Measurements from ENCODE around the gene ANAPC2.

Gene ANAPC2

GRCh38 chr9:137214620-137215019, 26.3 kb upstream of the ANAPC2 start:
- no peak for DNase-seq

DNA sequence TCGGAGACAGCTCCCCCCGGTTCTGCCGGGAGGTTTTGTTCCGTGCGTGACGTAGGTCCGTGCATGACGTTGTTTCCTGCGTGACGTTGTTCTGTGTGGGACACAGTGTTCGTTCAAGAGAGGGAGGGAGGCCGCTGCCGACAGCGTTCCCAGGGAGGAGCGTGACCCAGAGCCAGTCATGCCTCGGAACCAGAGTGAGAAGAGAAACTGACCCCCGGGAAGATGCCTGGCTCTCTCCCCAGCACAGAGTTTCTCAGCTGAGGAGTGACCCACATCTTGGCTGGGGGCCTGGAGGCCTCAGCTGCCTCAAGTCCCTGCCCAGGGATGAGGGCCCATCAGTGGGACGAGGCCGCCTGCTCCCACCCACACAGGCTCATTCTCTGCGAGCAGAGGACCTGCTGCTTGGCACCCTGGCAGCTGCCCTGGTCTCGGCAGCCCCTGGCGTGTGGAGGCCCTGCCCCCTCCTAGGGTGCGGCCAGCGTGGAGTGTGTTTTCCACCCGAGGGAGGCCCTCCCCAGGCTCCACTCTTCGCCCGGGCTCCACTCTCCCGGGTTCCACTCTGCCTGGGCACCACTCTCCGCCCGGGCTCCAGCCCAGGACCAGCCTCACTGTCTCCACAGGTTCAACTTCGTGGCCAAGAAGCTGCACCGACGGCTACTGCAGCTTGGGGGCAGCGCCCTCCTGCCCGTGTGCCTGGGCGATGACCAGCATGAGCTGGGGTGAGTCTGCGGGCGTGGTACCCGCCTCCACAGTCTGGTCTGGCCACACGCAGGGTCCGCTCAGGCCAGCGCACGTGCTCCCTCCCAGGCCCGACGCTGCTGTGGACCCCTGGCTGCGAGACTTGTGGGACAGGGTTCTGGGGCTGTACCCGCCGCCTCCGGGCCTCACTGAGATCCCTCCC, 25.1 kb upstream of the ANAPC2 start:
- DNase-seq, result no peak

DNA sequence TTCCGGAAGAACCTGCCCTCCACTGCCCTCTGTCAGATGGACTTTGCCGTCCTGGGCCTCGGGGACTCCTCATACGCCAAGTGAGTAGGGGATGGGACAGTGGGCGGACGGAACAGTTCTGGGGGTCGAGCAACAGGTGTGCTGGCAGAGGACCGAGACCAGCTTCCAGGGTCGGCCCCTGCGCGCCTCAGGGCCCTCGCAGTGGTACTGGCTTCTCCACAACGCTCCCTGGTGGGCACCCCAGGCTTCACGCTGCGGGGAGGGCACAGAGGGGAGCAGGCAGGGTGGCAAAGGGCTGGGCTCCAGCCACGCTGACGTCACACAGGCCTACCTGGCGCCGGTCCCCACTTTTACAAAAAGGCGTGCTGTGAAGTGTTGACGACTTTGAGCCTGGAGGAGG, 24.2 kb upstream of the ANAPC2 start:
- DNase-seq, result no peak

GRCh38 chr9:137211532-137211931, 23.2 kb upstream of the ANAPC2 start:
- DNase-seq, result no peak

GRCh38 chr9:137206602-137207001, 18.2 kb upstream of the ANAPC2 start:
- no peak for DNase-seq

DNA sequence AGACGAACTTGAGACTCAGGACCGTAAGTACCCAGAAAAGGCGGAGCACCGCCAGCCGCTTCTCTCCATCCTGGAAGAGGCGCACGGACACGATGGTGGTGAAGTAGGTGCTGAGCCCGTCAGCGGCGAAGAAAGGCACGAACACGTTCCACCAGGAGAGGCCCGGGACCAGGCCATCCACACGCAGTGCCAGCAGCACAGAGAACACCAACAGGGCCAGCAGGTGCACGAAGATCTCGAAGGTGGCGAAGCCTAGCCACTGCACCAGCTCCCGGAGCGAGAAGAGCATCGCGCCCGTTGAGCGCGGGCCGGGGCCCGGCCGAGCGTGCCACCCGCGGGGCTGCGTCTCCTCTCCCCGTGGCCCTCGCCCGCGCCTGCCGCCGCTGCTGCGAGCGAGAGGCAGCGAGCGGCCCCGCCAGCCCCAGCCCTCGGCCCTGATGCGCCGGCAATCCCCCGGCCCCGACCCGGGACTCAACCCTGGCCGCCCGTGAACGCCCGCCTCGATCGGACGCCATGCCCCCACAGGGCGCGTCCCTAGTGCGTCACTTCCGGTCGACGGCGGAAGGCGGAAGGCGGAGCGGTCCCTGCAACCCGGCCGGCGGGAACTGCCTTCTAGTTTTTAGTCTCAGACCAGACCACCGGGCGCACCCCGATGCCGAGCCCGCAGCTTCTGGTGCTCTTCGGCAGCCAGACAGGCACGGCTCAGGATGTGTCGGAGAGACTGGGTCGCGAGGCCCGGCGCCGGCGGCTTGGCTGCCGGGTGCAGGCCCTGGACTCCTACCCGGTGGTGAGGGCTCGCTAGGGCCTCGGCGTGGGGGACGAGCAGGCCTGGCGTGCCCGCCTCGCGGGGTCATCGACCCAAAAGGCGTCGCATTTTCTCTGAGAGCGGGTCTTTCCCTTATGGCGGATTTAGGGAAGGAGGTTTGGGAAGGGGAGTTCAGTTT, 17.0 kb upstream of the ANAPC2 start, which contains the start of the genes NDOR1 and TMEM203:
Gene NDOR1 (plus strand): TSS at position 575 of the 944 bp plus-strand sequence. CDS start 78 bp downstream, at position 653.
Gene TMEM203 (minus strand): TSS at position 523 of the 944 bp plus-strand sequence. CDS start 234 bp downstream, at position 289.
- DNase-seq, result peak; percentile 85

GRCh38 chr9:137204731-137205125, 16.4 kb upstream of the ANAPC2 start:
- DNase-seq, result no peak

GRCh38 chr9:137202966-137203365, 14.6 kb upstream of the ANAPC2 start:
- no peak for DNase-seq

- no peak for DNase-seq
These were observed 13.0 kb upstream of the ANAPC2 start for GRCh38 chr9:137201205-137201868.

DNA sequence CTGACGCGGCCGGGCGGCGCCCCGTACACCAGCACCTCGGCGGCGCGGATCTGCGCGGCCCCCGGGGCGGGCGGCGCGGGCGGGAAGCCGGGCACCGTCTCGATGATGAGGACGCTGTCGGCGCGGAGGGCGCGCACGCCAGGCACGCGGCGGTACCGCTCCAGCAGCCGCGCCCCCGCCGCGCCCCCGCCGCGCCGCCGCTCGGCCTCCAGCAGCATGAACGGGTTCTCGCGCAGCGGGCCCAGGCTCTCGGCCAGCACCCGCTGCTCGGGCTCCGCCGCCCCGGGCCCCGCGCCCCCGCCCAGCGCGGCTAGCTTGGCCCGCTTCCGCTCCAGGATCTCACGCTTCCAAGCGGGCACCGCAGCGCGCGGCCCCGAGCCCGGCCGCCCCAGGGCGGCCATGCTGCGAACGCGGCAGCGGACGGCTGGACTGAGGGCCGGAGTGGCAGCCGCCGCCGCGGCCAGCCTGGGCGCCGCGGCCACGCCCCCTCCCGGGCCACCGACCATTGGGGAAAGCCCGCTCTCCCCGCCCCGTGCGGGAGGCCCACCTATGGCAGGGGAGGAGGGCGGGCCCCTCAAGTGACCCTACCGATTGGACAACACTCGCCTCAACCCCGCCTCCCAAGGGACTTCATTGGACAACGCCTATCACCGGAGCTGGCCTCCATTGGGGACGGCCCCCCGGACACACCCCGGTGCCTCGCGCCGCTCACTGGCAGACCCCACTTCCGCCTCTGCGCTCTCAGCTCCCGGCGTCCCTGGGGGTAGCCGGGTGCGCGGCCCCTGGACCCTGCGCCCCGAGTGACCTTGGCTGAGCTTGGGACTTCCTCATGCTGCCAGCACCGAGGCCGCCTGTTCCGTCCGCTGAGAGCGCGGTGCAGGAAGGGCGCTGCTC, 12.2 kb upstream of the ANAPC2 start, which contains the start of gene TPRN:
Gene TPRN (minus strand): TSS at position 431 of the 894 bp plus-strand sequence. CDS start 30 bp downstream, at position 401.
- peak; percentile 100 for DNase-seq

GRCh38 chr9:137199411-137200121, 11.2 kb upstream of the ANAPC2 start:
- DNase-seq, result no peak

GRCh38 chr9:137198902-137199283, 10.5 kb upstream of the ANAPC2 start:
- DNase-seq, result no peak

- no peak for DNase-seq
These were observed 9.9 kb upstream of the ANAPC2 start for GRCh38 chr9:137198051-137198901.

GRCh38 chr9:137195525-137196220, 7.3 kb upstream of the ANAPC2 start:
- DNase-seq, result no peak

DNA sequence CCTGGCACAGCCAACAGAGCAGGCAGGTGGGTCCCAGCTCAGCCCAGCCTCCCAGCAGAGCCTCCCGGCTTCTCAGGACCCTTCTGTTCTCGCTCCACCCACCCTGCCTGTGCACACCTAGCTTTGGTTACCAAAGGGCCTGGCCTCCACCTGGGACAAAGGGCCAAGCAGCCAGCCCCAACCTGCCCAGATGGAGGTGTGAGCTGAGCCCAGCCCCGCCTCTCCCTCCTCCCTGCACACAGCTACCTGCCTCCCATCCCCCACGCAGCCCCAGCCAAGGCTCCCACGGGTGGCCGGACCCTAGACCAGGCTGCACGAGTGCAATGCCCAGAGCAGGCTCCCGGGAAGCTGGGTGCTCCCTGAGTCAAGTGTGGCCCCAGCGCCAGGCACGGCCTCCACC, 6.5 kb upstream of the ANAPC2 start:
- no peak for DNase-seq

DNA sequence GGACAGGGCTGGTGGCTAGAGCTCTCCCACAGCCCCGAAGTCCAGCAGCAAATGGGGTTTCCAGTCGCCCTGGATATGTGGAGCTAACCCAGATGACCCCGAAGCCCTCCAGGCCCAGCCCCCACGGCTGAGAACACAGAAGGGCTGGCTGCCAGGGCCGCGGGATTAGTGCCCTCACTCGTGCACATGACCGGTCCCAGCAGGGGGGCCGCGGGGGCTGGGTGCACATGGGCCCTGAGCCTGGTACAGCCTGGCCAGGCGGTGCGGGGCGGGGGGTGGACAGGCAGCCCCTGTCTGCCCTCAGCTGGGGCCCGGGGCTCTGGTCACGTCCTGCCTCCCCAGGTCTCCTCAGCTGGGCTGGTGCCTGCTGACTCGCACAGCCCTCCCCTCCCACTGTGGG, 6.0 kb upstream of the ANAPC2 start:
- DNase-seq, result no peak

DNA sequence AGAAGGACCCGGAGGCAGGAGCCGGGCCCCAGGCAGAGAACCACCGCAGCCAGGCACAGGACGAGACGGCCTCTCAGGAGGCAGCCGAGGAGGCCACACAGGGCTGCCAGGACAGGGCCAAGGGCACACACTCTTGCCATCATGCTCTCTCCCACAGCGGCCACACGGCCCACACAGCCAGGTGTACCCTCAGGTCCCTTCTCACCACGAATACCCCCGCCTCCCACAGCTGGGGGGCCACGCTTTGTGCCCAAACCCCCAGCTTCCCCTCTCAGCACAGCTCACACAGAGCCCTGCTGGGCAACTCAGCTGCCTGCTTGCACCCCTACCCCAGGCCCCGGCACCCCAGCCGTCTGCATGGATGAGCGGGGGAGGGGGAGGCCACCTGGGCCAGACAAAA, 5.4 kb upstream of the ANAPC2 start:
- DNase-seq, result no peak

GRCh38 chr9:137192859-137193258, 4.5 kb upstream of the ANAPC2 start:
- no peak for DNase-seq

DNA sequence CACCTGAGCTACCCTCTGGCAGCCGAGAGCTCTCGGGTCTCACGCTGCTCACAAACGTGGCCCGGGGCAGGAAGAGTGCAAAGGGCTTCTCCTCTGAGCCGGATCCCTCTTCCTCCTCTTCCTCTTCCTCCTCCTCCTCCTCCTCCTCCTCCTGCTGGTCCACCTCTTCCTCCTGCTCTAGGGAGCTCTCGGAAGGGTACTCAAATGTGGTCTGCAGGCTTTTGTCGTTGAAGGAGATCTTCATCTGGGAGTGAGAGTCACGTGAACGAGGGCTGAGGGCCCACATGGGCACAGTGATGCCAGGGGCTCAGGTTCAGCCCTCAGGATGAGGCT, 4.1 kb upstream of the ANAPC2 start:
- DNase-seq, result no peak

Data from fibroblast of skin of right biceps (primary cell).